ENCODE data around the gene TMEM123. TPM values are rescaled to one million over a fixed set of nuclear protein-coding genes. Genes with fewer than 3 reads are reported as not detected.
A peak's percentile ranks its signal among the peaks of the same experiment; 100 is the strongest.

TMEM123 gene
- total and polyA plus RNA-seq, 5 donors from 2014 or later: 330 to 771 (median 608) TPM

GRCh38 chr11:102391549-102392237 lies 60.9 kb downstream of the TMEM123 start:
- Mint-ChIP-seq H3K27me3 (no peaks in the 10 kb centered on the region), H3K36me3 (peaks cover 47% of the 10 kb centered on the region), H3K4me1 (peaks cover 15 to 52% (median 35%) of the 10 kb centered on the region in 4 donors), H3K4me3 (no peak overlapping the region), H3K9me3 (no peaks in the 10 kb centered on the region), H3K27ac (peak overlapping the region in 2 of 3 donors; percentile 62 to 95)
- Histone ChIP-seq H3K4me1 (ENCODE audit: control insufficient read depth, insufficient read depth, low read length, poor library complexity, severe bottlenecking) (peaks cover 10% of the 10 kb centered on the region), H3K36me3 (ENCODE audit: control insufficient read depth, insufficient read depth, low read length) (peaks cover 31% of the 10 kb centered on the region), H3K9me3 (ENCODE audit: control insufficient read depth in 2 of 2, low read length in 2 of 2) (no peaks in the 10 kb centered on the region), H3K4me3 (ENCODE audit: low read depth, low read length) (no peak overlapping the region), H3K27me3 (ENCODE audit: control insufficient read depth, insufficient read depth, low read length) (no peaks in the 10 kb centered on the region), H3K27ac (ENCODE audit: insufficient read depth, low read length, poor library complexity, severe bottlenecking) (no peak overlapping the region)
- ATAC-seq (ENCODE audit: low read depth in 2 of 2): no peak
- DNase-seq: no peak

DNA sequence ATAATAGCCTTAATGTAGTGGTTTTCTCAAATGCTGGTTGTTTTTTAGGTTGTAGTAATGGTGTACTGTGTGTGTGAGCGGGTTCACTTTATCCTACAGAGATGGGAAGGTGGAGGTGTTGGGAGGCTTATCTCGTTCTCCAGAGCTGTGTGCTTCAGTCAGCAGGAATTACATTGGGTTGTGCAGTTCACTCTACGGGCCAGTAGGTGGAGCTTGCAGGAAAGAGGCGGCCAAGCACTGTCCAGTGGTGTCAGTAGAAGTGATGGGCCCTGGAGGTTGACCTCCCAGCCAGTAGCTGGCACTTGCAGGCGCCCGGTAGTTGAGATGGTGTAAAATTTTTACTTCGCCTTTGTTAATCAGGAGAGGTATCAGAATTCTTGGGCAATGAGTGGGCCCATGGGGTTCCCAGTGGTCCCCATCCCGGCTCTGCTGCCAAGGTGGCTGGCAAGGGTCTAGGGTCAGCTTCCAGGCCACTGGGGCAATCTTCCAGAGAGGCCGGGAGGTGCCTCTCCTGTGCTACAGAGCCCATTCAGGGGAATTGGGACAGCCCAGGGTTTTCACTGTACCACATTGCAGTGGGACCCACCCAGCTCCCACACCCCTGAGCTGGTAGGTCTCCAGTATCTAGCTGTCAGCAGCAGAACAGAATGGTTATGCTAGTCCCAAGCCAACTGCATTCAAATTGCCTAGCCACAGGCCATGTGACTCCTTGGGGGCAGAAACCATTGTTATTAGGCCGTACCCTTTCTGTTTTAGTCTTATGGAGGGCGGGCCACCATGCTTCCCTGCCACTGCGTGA lies 61.7 kb downstream of the TMEM123 start:
- H3K36me3 Mint-ChIP-seq: peaks cover 48% of the 10 kb centered on the region
- H3K9me3 ChIP-seq (ENCODE audit: control insufficient read depth in 2 of 2, low read length in 2 of 2): no peaks in the 10 kb centered on the region
- peaks cover 7% of the 10 kb centered on the region for H3K4me1 ChIP-seq (ENCODE audit: control insufficient read depth, insufficient read depth, low read length, poor library complexity, severe bottlenecking)
- H3K27me3 ChIP-seq (ENCODE audit: control insufficient read depth, insufficient read depth, low read length): no peaks in the 10 kb centered on the region
- DNase-seq (peak; percentile 31 to 64 (median 53)), ATAC-seq (ENCODE audit: low read depth in 2 of 2) (peak; percentile 56 to 64)
- peaks cover 27% of the 10 kb centered on the region for H3K36me3 ChIP-seq (ENCODE audit: control insufficient read depth, insufficient read depth, low read length)
- H3K27ac ChIP-seq (ENCODE audit: insufficient read depth, low read length, poor library complexity, severe bottlenecking): peak overlapping the region; percentile 15
- no peaks in the 10 kb centered on the region for H3K9me3 Mint-ChIP-seq
- peak overlapping the region; percentile 26 to 52 (median 39) for H3K27ac Mint-ChIP-seq
- peaks cover 16 to 53% (median 37%) of the 10 kb centered on the region in 4 donors for H3K4me1 Mint-ChIP-seq
- no peak overlapping the region for H3K4me3 ChIP-seq (ENCODE audit: low read depth, low read length)
- no peaks in the 10 kb centered on the region for H3K27me3 Mint-ChIP-seq
- no peak overlapping the region for H3K4me3 Mint-ChIP-seq

DNA sequence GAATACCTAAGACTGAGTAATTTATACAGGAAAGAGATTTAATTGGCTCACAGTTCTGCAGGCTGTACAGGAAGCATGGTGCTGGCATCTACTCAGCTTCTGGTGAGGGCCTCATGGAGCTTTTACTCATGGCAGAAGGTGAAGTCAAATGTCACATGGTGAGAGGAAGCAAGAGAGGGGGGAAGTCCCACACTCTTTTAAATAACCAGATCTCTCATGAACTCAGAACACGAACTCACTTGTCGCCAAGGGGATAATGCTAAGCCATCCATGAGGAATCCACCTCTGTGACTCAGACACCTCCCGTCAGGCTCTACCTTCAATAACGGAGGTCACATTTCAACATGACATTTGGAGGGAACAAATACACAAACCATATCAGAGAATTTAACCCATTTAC lies 63.3 kb downstream of the TMEM123 start:
- peak overlapping the region in 1 of 3 donors; percentile 26 for H3K27ac Mint-ChIP-seq
- Histone ChIP-seq H3K27me3 (ENCODE audit: control insufficient read depth, insufficient read depth, low read length) (no peaks in the 10 kb centered on the region), H3K4me1 (ENCODE audit: control insufficient read depth, insufficient read depth, low read length, poor library complexity, severe bottlenecking) (peaks cover 7% of the 10 kb centered on the region), H3K4me3 (ENCODE audit: low read depth, low read length) (no peak overlapping the region), H3K27ac (ENCODE audit: insufficient read depth, low read length, poor library complexity, severe bottlenecking) (no peak overlapping the region), H3K9me3 (ENCODE audit: control insufficient read depth in 2 of 2, low read length in 2 of 2) (no peaks in the 10 kb centered on the region), H3K36me3 (ENCODE audit: control insufficient read depth, insufficient read depth, low read length) (peaks cover 33% of the 10 kb centered on the region)
- peaks cover 16 to 61% (median 40%) of the 10 kb centered on the region in 4 donors for H3K4me1 Mint-ChIP-seq
- H3K4me3 Mint-ChIP-seq: no peak overlapping the region
- no peaks in the 10 kb centered on the region for H3K27me3 Mint-ChIP-seq
- DNase-seq (no peak), ATAC-seq (ENCODE audit: low read depth in 2 of 2) (no peak)
- H3K36me3 Mint-ChIP-seq: peaks cover 52% of the 10 kb centered on the region
- no peaks in the 10 kb centered on the region for H3K9me3 Mint-ChIP-seq

DNA sequence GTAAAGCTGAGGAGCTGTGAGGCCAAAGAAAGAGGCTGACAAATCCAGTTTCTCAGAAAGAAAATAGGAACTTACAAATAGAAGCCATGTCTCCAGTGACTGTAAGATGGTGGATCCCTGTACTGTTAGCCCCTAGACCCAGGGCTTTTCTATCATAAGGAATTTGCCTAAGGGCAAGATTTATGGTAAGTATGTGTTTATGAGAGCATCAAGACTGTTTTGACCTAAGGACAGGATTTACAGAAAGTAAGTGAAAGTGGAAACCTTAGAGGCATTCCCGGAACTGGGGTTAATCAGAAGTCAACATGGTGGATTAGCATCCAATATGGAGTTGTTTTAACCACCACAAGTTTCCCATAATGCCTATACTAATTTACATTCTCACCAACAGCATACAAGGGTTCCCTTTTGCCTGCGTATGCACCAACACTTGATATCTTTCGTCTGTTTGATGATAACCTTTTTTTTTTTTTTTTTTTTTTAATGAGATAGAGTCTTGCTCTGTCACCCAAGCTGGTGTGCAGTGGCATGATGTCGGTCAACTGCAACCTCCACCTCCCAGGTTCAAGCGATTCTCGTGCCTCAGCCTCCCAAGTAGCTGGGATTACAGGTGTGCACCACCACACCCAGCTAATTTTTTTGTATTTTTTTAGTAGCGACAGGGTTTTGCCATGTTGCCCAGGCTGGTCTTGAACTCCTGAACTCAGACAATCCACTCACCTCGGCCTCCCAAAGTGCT lies 65.4 kb downstream of the TMEM123 start:
- H3K27me3 Mint-ChIP-seq: no peaks in the 10 kb centered on the region
- peaks cover 22 to 48% (median 35%) of the 10 kb centered on the region in 4 donors for H3K4me1 Mint-ChIP-seq
- Histone ChIP-seq H3K27ac (ENCODE audit: insufficient read depth, low read length, poor library complexity, severe bottlenecking) (no peak overlapping the region), H3K4me3 (ENCODE audit: low read depth, low read length) (no peak overlapping the region), H3K9me3 (ENCODE audit: control insufficient read depth in 2 of 2, low read length in 2 of 2) (no peaks in the 10 kb centered on the region), H3K36me3 (ENCODE audit: control insufficient read depth, insufficient read depth, low read length) (peaks cover 29% of the 10 kb centered on the region), H3K27me3 (ENCODE audit: control insufficient read depth, insufficient read depth, low read length) (no peaks in the 10 kb centered on the region), H3K4me1 (ENCODE audit: control insufficient read depth, insufficient read depth, low read length, poor library complexity, severe bottlenecking) (peaks cover 7% of the 10 kb centered on the region)
- H3K9me3 Mint-ChIP-seq: no peaks in the 10 kb centered on the region
- DNase-seq (no peak), ATAC-seq (ENCODE audit: low read depth in 2 of 2) (no peak)
- peak overlapping the region in 1 of 3 donors; percentile 37 for H3K27ac Mint-ChIP-seq
- peak overlapping the region in 1 of 4 donors; percentile 40 for H3K4me3 Mint-ChIP-seq
- peaks cover 49% of the 10 kb centered on the region for H3K36me3 Mint-ChIP-seq

GRCh38 chr11:102386136-102386734 lies 66.3 kb downstream of the TMEM123 start:
- peaks cover 7% of the 10 kb centered on the region for H3K4me1 ChIP-seq (ENCODE audit: control insufficient read depth, insufficient read depth, low read length, poor library complexity, severe bottlenecking)
- Mint-ChIP-seq H3K36me3 (peaks cover 54% of the 10 kb centered on the region), H3K9me3 (no peaks in the 10 kb centered on the region), H3K4me1 (peaks cover 25 to 44% (median 34%) of the 10 kb centered on the region in 4 donors), H3K27ac (peak overlapping the region in 2 of 3 donors; percentile 37 to 53), H3K27me3 (no peaks in the 10 kb centered on the region), H3K4me3 (no peak overlapping the region)
- no peak overlapping the region for H3K27ac ChIP-seq (ENCODE audit: insufficient read depth, low read length, poor library complexity, severe bottlenecking)
- no peak overlapping the region for H3K4me3 ChIP-seq (ENCODE audit: low read depth, low read length)
- peak; percentile 28 to 45 for ATAC-seq (ENCODE audit: low read depth in 2 of 2)
- peak in 1 of 3 donors; percentile 26 for DNase-seq
- no peaks in the 10 kb centered on the region for H3K27me3 ChIP-seq (ENCODE audit: control insufficient read depth, insufficient read depth, low read length)
- peaks cover 33% of the 10 kb centered on the region for H3K36me3 ChIP-seq (ENCODE audit: control insufficient read depth, insufficient read depth, low read length)
- no peaks in the 10 kb centered on the region for H3K9me3 ChIP-seq (ENCODE audit: control insufficient read depth in 2 of 2, low read length in 2 of 2)

GRCh38 chr11:102385085-102386007 lies 67.2 kb downstream of the TMEM123 start:
- Histone ChIP-seq H3K9me3 (ENCODE audit: control insufficient read depth in 2 of 2, low read length in 2 of 2) (no peaks in the 10 kb centered on the region), H3K4me3 (ENCODE audit: low read depth, low read length) (no peak overlapping the region), H3K27me3 (ENCODE audit: control insufficient read depth, insufficient read depth, low read length) (no peaks in the 10 kb centered on the region), H3K27ac (ENCODE audit: insufficient read depth, low read length, poor library complexity, severe bottlenecking) (no peak overlapping the region), H3K36me3 (ENCODE audit: control insufficient read depth, insufficient read depth, low read length) (peaks cover 39% of the 10 kb centered on the region), H3K4me1 (ENCODE audit: control insufficient read depth, insufficient read depth, low read length, poor library complexity, severe bottlenecking) (no peaks in the 10 kb centered on the region)
- Mint-ChIP-seq H3K27me3 (no peaks in the 10 kb centered on the region), H3K4me3 (no peak overlapping the region), H3K36me3 (peaks cover 56% of the 10 kb centered on the region), H3K9me3 (no peaks in the 10 kb centered on the region), H3K4me1 (peaks cover 20 to 37% (median 29%) of the 10 kb centered on the region in 4 donors), H3K27ac (peak overlapping the region in 2 of 3 donors; percentile 34 to 58)
- DNase-seq (no peak), ATAC-seq (ENCODE audit: low read depth in 2 of 2) (no peak)
